Neural cell (in vitro differentiated cells): Measurements from ENCODE around the gene PRSS35.

Experiments
- EP300 ChIP-seq: fragments of 450-650 bp; conservative IDR thresholded peaks from 2 replicates; pipeline ENCODE4 v1.6.1; 2014; ENCODE audit warnings: antibody characterized with exemption, mild to moderate bottlenecking, moderate library complexity; ENCODE audit not compliant: poor library complexity, severe bottlenecking
- EZH2 ChIP-seq: fragments of 200-600, 300-800 bp; shearing (Covaris generic), sonication (generic); IDR thresholded peaks from 2 replicates; pipeline ENCODE4 v1.6.1; 2014; ENCODE audit warnings: antibody characterized with exemption, low read length, borderline replicate concordance, mild to moderate bottlenecking; ENCODE audit not compliant: insufficient read depth, poor library complexity, severe bottlenecking
- POLR2AphosphoS5 ChIP-seq: IDR thresholded peaks from 2 replicates; pipeline ENCODE4 v1.6.1; 2012
- RAD21 ChIP-seq: fragments of 450-650 bp; conservative IDR thresholded peaks from 2 replicates; pipeline ENCODE4 v1.6.1; 2014; ENCODE audit warnings: antibody characterized with exemption, mild to moderate bottlenecking, moderate library complexity
- TF ChIP-seq, protein P1 (sequence below): fragments of 450-650 bp; IDR thresholded peaks from 2 replicates; pipeline ENCODE4 v1.5.1; 2014; ENCODE audit warnings: antibody characterized with exemption, mild to moderate bottlenecking, moderate library complexity; ENCODE audit not compliant: poor library complexity, severe bottlenecking

DNA sequence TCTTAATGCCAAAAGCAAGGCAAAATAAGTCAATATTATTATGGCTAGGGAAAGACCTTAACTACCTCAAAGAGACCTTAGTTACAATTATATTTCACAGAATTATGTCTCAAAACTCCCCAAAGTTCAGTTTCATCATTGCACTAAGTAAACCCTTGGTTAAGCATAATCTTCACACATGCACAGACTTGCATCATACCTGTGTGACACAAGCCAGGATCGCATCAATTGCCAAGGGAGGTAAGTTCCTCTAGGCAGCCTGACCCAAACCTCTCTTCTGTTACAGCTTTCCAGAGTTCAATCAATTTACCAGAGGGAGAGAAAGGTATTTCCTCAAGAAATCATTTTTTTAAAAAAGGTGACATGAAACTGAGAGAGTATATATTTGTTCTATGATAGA is 31.9 kb upstream of the PRSS35 start:
- TF ChIP-seq, protein P1, sequence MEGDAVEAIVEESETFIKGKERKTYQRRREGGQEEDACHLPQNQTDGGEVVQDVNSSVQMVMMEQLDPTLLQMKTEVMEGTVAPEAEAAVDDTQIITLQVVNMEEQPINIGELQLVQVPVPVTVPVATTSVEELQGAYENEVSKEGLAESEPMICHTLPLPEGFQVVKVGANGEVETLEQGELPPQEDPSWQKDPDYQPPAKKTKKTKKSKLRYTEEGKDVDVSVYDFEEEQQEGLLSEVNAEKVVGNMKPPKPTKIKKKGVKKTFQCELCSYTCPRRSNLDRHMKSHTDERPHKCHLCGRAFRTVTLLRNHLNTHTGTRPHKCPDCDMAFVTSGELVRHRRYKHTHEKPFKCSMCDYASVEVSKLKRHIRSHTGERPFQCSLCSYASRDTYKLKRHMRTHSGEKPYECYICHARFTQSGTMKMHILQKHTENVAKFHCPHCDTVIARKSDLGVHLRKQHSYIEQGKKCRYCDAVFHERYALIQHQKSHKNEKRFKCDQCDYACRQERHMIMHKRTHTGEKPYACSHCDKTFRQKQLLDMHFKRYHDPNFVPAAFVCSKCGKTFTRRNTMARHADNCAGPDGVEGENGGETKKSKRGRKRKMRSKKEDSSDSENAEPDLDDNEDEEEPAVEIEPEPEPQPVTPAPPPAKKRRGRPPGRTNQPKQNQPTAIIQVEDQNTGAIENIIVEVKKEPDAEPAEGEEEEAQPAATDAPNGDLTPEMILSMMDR = no peak
- TF ChIP-seq POLR2AphosphoS5 (no peak), EP300 (no peak), RAD21 (no peak), EZH2 (no peak)
